Lower lobe of right lung (tissue), 2 donors: ENCODE data around the gene CNIH3. TPM values are rescaled to one million over a fixed set of nuclear protein-coding genes. Genes with fewer than 3 reads are reported as not detected.

Experiments
- ATAC-seq, 2 donors: fragments of 200-7000 bp; cut with Tn5 transposase; one replicate each; pipeline ENCODE4 v1.9.1; 2020 to 2022; ENCODE audit warnings: mild to moderate bottlenecking in 2 of 2, moderate library complexity in 2 of 2
- DNase-seq: peaks from one replicate; pipeline ENCODE4 v3.0.0-alpha.2; 2020
- H3K27ac ChIP-seq: fragments of 200-600 bp; one replicate; pipeline ENCODE4 v1.8.0; 2022
- H3K27me3 ChIP-seq: fragments of 200-600 bp; one replicate; pipeline ENCODE4 v1.8.0; 2022; ENCODE audit warnings: low read depth
- H3K36me3 ChIP-seq: fragments of 200-600 bp; one replicate; pipeline ENCODE4 v1.8.0; 2022; ENCODE audit warnings: mild to moderate bottlenecking
- H3K4me1 ChIP-seq: fragments of 200-600 bp; one replicate; pipeline ENCODE4 v1.8.0; 2022
- H3K4me3 ChIP-seq: fragments of 200-600 bp; one replicate; pipeline ENCODE4 v1.8.0; 2022; ENCODE audit warnings: mild to moderate bottlenecking
- H3K9me3 ChIP-seq: fragments of 200-600 bp; one replicate; pipeline ENCODE4 v1.8.0; 2022
- intact Hi-C: fragments of 100-400 bp; cut with DNase I; formaldehyde crosslinking; loops from one replicate; pipeline ENCODE4 v1.11.0; 2022
- total RNA-seq: library from RNA; stranded (reverse); fragmentation: NEBNext Ultra II Directional; extraction: Animal tissue kit (Norgen Biotek cat#: 25700); gene quantifications from one replicate; pipeline ENCODE4 v1.2.1, GENCODE V29; 2021
- TF ChIP-seq, protein P1 (sequence below): fragments of 200-600 bp; IDR thresholded peaks from one replicate; pipeline ENCODE4 v1.8.0; 2022; ENCODE audit warnings: antibody characterized with exemption, mild to moderate bottlenecking
- donor health status: DM: no; HTN: yes; CAD: no; lungs with severe emphysema.

The CNIH3 gene
- total RNA-seq, 1 donor from 2014 or later = 2.1 TPM

DNA sequence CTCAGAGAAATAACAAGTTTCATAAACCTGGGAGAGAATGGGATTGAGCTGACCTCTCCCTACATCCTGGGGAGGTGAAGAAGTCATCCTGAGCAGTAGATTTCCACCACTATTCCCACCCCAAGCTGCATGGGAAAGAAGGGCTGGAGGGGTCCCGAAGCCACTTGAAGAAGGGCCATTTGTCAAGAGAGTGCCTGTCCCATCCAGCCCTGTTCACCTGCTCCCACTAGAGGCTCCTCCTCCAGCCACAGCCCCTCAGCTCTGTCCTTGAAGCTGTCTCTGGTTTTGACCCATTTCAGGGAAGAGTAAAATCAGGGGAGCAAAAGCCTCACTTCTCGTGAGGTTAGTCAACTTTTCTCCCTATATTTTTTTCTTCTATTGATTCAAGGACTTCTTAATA lies 157.5 kb downstream of the CNIH3 start:
- ATAC-seq (no peak), DNase-seq (no peak)
- intact Hi-C loops = no loop called here
- H3K27me3 ChIP-seq = no peaks in the 10 kb centered on the region
- H3K27ac ChIP-seq = no peak overlapping the region
- TF ChIP-seq, protein P1, sequence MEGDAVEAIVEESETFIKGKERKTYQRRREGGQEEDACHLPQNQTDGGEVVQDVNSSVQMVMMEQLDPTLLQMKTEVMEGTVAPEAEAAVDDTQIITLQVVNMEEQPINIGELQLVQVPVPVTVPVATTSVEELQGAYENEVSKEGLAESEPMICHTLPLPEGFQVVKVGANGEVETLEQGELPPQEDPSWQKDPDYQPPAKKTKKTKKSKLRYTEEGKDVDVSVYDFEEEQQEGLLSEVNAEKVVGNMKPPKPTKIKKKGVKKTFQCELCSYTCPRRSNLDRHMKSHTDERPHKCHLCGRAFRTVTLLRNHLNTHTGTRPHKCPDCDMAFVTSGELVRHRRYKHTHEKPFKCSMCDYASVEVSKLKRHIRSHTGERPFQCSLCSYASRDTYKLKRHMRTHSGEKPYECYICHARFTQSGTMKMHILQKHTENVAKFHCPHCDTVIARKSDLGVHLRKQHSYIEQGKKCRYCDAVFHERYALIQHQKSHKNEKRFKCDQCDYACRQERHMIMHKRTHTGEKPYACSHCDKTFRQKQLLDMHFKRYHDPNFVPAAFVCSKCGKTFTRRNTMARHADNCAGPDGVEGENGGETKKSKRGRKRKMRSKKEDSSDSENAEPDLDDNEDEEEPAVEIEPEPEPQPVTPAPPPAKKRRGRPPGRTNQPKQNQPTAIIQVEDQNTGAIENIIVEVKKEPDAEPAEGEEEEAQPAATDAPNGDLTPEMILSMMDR = no peak
- no peaks in the 10 kb centered on the region for H3K9me3 ChIP-seq
- H3K4me1 ChIP-seq = peaks cover 14% of the 10 kb centered on the region
- no peak overlapping the region for H3K4me3 ChIP-seq
- H3K36me3 ChIP-seq = no peaks in the 10 kb centered on the region

DNA sequence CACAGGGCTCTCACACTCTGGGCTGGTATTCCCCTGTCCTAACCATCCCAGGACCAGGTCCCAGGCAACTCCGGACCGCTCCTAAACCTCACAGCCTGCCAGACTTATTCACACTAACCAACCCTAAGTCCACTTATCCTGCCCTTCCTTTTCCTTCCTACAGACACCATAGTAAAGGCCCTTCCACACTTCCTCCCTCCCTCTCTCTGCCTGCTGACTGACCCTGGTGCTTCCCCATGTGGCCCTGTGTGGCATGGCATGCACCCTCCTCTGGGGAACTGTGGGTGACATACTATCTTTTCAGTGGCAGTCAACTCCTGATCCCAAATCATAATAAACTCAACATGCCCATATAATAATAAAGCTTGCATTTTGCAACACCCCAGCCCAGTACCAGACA lies 158.3 kb downstream of the CNIH3 start:
- H3K36me3 ChIP-seq = no peaks in the 10 kb centered on the region
- peaks cover 14% of the 10 kb centered on the region for H3K4me1 ChIP-seq
- peak; percentile 53 to 57 for ATAC-seq
- TF ChIP-seq, protein P1 = peak; percentile 22
- H3K27ac ChIP-seq = no peak overlapping the region
- no peaks in the 10 kb centered on the region for H3K27me3 ChIP-seq
- no peak overlapping the region for H3K4me3 ChIP-seq
- intact Hi-C loops = no loop called here
- DNase-seq = no peak
- H3K9me3 ChIP-seq = no peaks in the 10 kb centered on the region

DNA sequence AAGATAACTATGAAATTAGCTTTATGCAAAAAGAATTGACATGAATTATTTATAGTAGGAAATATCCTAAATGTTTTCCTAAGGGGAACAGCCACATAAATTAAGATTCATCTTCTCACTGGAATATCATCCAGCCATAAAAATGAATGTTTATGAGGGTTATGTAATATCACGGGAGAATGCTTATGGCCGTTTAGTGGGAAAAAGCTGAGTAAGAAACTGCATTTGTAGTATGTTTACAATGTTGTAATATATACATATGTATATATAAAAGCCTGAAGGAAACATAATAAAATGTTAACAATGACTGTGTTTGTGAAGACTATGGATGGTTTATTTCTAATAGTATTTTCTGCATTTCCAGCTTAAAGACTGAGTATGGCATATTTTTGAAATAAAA lies 161.1 kb downstream of the CNIH3 start:
- no peaks in the 10 kb centered on the region for H3K4me1 ChIP-seq
- ATAC-seq = no peak
- intact Hi-C loops = no loop called here
- TF ChIP-seq, protein P1 = no peak
- no peak overlapping the region for H3K27ac ChIP-seq
- H3K36me3 ChIP-seq = no peaks in the 10 kb centered on the region
- no peak overlapping the region for H3K4me3 ChIP-seq
- no peaks in the 10 kb centered on the region for H3K9me3 ChIP-seq
- DNase-seq = no peak
- no peaks in the 10 kb centered on the region for H3K27me3 ChIP-seq

DNA sequence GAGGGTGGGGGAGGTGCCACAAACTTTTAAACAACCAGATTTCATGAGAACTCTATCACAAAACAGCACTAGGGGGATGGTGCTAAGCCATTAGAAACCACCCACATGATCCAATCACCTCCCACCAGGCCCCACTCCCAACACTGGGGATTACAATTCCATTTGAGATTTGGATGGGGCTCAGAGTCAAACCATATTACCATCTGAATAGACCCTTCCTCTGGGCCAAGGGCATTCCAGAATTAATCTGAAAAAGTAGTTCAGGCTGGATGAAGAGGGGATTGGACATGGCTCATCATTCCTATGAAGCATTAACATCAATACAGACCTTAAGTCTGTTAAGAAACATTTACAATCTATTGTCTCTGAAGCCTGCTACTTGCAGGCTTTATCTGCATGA lies 163.4 kb downstream of the CNIH3 start:
- Histone ChIP-seq H3K4me3 (no peak overlapping the region), H3K36me3 (no peaks in the 10 kb centered on the region), H3K27me3 (no peaks in the 10 kb centered on the region), H3K27ac (no peak overlapping the region), H3K9me3 (no peaks in the 10 kb centered on the region), H3K4me1 (no peaks in the 10 kb centered on the region)
- no peak for ATAC-seq
- TF ChIP-seq, protein P1 = no peak
- intact Hi-C loops = no loop called here
- DNase-seq = no peak

DNA sequence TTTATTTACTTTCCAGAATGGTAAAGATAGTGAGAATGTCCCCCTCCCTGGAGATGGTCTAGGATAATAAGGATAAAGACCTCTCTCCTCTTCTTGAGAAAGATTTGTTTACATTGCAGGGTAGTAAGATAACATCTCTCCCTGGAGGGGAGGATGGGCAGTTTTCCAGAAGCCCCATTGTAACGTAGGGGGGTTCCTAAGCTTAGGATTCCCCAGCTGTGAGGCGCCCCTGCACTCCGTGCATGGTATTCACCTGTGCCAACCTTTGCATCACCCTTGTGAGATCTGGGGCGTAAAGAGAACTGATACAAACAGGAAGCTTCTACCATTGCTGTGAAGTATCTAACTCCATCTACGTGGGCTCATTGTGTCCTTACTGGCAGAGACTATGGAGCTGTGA lies 164.6 kb downstream of the CNIH3 start:
- no peak for ATAC-seq

More for the DNA sequence above, 164.6 kb downstream of the CNIH3 start:
- Histone ChIP-seq H3K27me3 (no peaks in the 10 kb centered on the region), H3K9me3 (no peaks in the 10 kb centered on the region), H3K36me3 (no peaks in the 10 kb centered on the region), H3K4me1 (no peaks in the 10 kb centered on the region), H3K27ac (no peak overlapping the region), H3K4me3 (no peak overlapping the region)
- TF ChIP-seq, protein P1 = no peak
- DNase-seq = no peak
- intact Hi-C loops = no loop called here
